DND-41 (cell line): Measurements from ENCODE around the gene GRID2.

ENCODE experiments used
- EZH2 ChIP-seq: IDR thresholded peaks from 3 replicates; pipeline ENCODE4 v1.6.1; 2012; ENCODE audit warnings: borderline replicate concordance, low read depth, mild to moderate bottlenecking, moderate library complexity, low read length, inconsistent platforms; ENCODE audit not compliant: severe bottlenecking
- TF ChIP-seq, protein P1 (sequence below): IDR thresholded peaks from 2 replicates; pipeline ENCODE4 v1.5.1; 2012; ENCODE audit warnings: borderline replicate concordance, low read length, moderate library complexity, mild to moderate bottlenecking; ENCODE audit not compliant: poor library complexity, severe bottlenecking; ENCODE audit errors: extremely low read depth

DNA sequence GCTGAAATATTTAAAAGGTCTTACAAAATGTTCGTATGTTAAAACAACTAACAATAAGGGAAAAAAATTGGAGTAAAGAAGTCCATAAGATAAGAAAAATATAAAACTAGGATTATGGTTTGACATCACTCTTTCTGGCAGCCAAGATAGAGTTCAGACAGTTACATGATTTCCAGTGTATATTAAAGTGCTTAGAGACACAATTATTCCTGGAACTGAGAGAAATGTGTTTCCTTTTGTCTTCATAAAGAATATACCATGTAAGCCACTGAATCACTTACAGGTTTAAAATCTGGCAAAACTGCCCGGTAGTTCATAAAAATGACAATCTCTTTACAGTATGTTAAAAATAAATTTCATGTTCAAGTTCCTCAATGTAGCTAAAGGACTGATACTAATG, 986.1 kb downstream of the GRID2 start:
- TF ChIP-seq, protein P1, sequence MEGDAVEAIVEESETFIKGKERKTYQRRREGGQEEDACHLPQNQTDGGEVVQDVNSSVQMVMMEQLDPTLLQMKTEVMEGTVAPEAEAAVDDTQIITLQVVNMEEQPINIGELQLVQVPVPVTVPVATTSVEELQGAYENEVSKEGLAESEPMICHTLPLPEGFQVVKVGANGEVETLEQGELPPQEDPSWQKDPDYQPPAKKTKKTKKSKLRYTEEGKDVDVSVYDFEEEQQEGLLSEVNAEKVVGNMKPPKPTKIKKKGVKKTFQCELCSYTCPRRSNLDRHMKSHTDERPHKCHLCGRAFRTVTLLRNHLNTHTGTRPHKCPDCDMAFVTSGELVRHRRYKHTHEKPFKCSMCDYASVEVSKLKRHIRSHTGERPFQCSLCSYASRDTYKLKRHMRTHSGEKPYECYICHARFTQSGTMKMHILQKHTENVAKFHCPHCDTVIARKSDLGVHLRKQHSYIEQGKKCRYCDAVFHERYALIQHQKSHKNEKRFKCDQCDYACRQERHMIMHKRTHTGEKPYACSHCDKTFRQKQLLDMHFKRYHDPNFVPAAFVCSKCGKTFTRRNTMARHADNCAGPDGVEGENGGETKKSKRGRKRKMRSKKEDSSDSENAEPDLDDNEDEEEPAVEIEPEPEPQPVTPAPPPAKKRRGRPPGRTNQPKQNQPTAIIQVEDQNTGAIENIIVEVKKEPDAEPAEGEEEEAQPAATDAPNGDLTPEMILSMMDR: no peak
- TF ChIP-seq EZH2: no peak
